GM12878 (cell line): Measurements from ENCODE around the gene SNRPA. TPM values are rescaled to one million over a fixed set of nuclear protein-coding genes. Genes with fewer than 3 reads are reported as not detected.

Source experiments
- ATAC-seq: fragments of 200-7000 bp; cut with Tn5 transposase; 3 replicates; pipeline ENCODE4 v1.9.1; 2020; ENCODE audit warnings: mild to moderate bottlenecking, moderate library complexity
- BruUV-seq: library from RNA; stranded (reverse); fragments of 400-500 nt; replicated peaks from 2 replicates; lab custom pipeline; 2021; lab: Mats Ljungman, UMichigan
- CTCF ChIA-PET: fragments of 300-600 bp; sonication (Branson Sonifier 250); formaldehyde crosslinking; extraction: SDS; loops from one replicate; lab custom pipeline; 2021; ENCODE audit warnings: inconsistent platforms; lab: Yijun Ruan, JAX
- POLR2A ChIA-PET: fragments of 350-600 bp; formaldehyde crosslinking; extraction: SDS; loops from one replicate; lab custom pipeline; 2021; ENCODE audit warnings: inconsistent platforms; lab: Charles Lee
- RAD21 ChIA-PET: fragments of 300-600 bp; sonication (Branson Sonifier 250); formaldehyde crosslinking; loops from one replicate; lab custom pipeline; 2023; ENCODE audit warnings: antibody characterized with exemption; ENCODE audit not compliant: unreplicated experiment; lab: Charles Lee
- SMC1A ChIA-PET: fragments of 300-600 bp; sonication (Branson Sonifier 250); formaldehyde crosslinking; loops from one replicate; lab custom pipeline; 2023; ENCODE audit not compliant: unreplicated experiment, uncharacterized antibody; lab: Charles Lee
- DNase-seq: peaks from one replicate; pipeline ENCODE4 v3.0.0-alpha.2; 2011; ENCODE audit warnings: low read depth, low spot score
- FAIRE-seq: peaks from 3 replicates; lab custom pipeline; 2011; peaks lifted over from hg19 to GRCh38; lab: Jason Lieb, UNC
- H2AFZ ChIP-seq: 2 replicates; pipeline ENCODE4 v1.6.0; 2011; ENCODE audit warnings: low read depth, low read length, control low read depth; ENCODE audit not compliant: control insufficient read depth
- H3K27ac ChIP-seq: 2 replicates; pipeline ENCODE4 v1.5.1; 2011; ENCODE audit warnings: control low read depth; ENCODE audit not compliant: control insufficient read depth, insufficient read depth
- H3K27me3 ChIP-seq, 2 experiments: replicated peaks in 1 of 2; 2 replicates each; pipeline versions ENCODE4 v1.6.0 to v1.6.1; 2011; ENCODE audit warnings: low read length in 1 of 2; ENCODE audit not compliant: control insufficient read depth in 2 of 2, insufficient read depth in 2 of 2
- H3K36me3 ChIP-seq, 2 experiments: 2 replicates each; pipeline ENCODE4 v1.5.1; 2011; ENCODE audit warnings: low read length in 1 of 2; ENCODE audit not compliant: control insufficient read depth in 2 of 2, insufficient read depth in 2 of 2
- H3K4me1 ChIP-seq: 2 replicates; pipeline ENCODE4 v1.6.1; 2011; ENCODE audit warnings: mild to moderate bottlenecking, low read length, moderate library complexity, mixed read lengths; ENCODE audit not compliant: control insufficient read depth, insufficient read depth
- H3K4me2 ChIP-seq: 2 replicates; pipeline ENCODE4 v1.6.0; 2011; ENCODE audit warnings: control low read depth; ENCODE audit not compliant: control insufficient read depth, insufficient read depth
- H3K4me3 ChIP-seq: fragments of 200-600 bp; sonication (generic); 2 replicates; pipeline ENCODE4 v1.5.1; 2016
- H3K79me2 ChIP-seq: 2 replicates; pipeline ENCODE4 v1.6.0; 2011; ENCODE audit warnings: low read length; ENCODE audit not compliant: control insufficient read depth, insufficient read depth
- H3K9ac ChIP-seq: 2 replicates; pipeline ENCODE4 v1.8.0; 2011; ENCODE audit warnings: low read length, control low read depth, mixed read lengths; ENCODE audit not compliant: control insufficient read depth, insufficient read depth
- H3K9me3 ChIP-seq: replicated peaks from 3 replicates; pipeline ENCODE4 v1.5.1; 2011; ENCODE audit warnings: mild to moderate bottlenecking, low read length; ENCODE audit not compliant: control insufficient read depth, insufficient read depth
- H4K20me1 ChIP-seq: 2 replicates; pipeline ENCODE4 v1.6.0; 2011; ENCODE audit not compliant: control insufficient read depth, insufficient read depth
- CBX5 ChIP-seq: sonication (generic); IDR thresholded peaks from 2 replicates; pipeline ENCODE4 v1.6.1; 2016; ENCODE audit warnings: low read depth, moderate library complexity, mild to moderate bottlenecking, inconsistent platforms
- CHD1 ChIP-seq: IDR thresholded peaks from 2 replicates; pipeline ENCODE4 v1.6.1; 2012; ENCODE audit warnings: low read depth, low read length, improper control_type of control experiment
- CHD2 ChIP-seq: IDR thresholded peaks from 2 replicates; pipeline ENCODE4 v1.6.1; 2011; ENCODE audit warnings: low read depth, low read length, improper control_type of control experiment, borderline replicate concordance
- GABPA ChIP-seq: IDR thresholded peaks from 2 replicates; pipeline ENCODE4 v1.6.1; 2014; ENCODE audit warnings: antibody characterized with exemption, low read depth, mild to moderate bottlenecking, inconsistent platforms
- GATAD2B ChIP-seq: fragments of 450-650 bp; conservative IDR thresholded peaks from 2 replicates; pipeline ENCODE4 v1.6.1; 2017; ENCODE audit warnings: low read depth, mild to moderate bottlenecking, moderate library complexity
- HCFC1 ChIP-seq: fragments of 150-350 bp; IDR thresholded peaks from 2 replicates; pipeline ENCODE4 v1.6.1; 2014; ENCODE audit warnings: low read length
- JUND ChIP-seq: IDR thresholded peaks from 2 replicates; pipeline ENCODE4 v1.6.1; 2012; ENCODE audit warnings: low read depth, mild to moderate bottlenecking, low read length, improper control_type of control experiment, moderate library complexity
- MEF2A ChIP-seq: IDR thresholded peaks from 2 replicates; pipeline ENCODE4 v1.6.1; 2011; ENCODE audit warnings: low read depth, mild to moderate bottlenecking, low read length, moderate library complexity; ENCODE audit not compliant: insufficient read depth
- MTA2 ChIP-seq: fragments of 450-650 bp; IDR thresholded peaks from 2 replicates; pipeline ENCODE4 v1.6.1; 2016; ENCODE audit warnings: low read depth, mild to moderate bottlenecking, moderate library complexity
- NR2C2 ChIP-seq: IDR thresholded peaks from 2 replicates; pipeline ENCODE4 v1.6.1; 2011; ENCODE audit warnings: borderline replicate concordance, low read depth; ENCODE audit not compliant: control insufficient read depth, insufficient read length
- NRF1 ChIP-seq: conservative IDR thresholded peaks from 2 replicates; pipeline ENCODE4 v1.6.1; 2011; ENCODE audit warnings: mild to moderate bottlenecking, low read depth, low read length, improper control_type of control experiment
- RFX5 ChIP-seq: IDR thresholded peaks from 2 replicates; pipeline ENCODE4 v1.6.1; 2011; ENCODE audit warnings: low read depth, low read length, improper control_type of control experiment
- RUNX3 ChIP-seq: IDR thresholded peaks from 2 replicates; pipeline ENCODE4 v1.6.1; 2012; ENCODE audit warnings: low read length, inconsistent platforms
- SMAD1 ChIP-seq: fragments of 450-650 bp; IDR thresholded peaks from 2 replicates; pipeline ENCODE4 v1.6.1; 2018; ENCODE audit warnings: mild to moderate bottlenecking, low read depth; ENCODE audit not compliant: partially characterized antibody
- TCF12 ChIP-seq: IDR thresholded peaks from 2 replicates; pipeline ENCODE4 v1.6.1; 2011; ENCODE audit warnings: low read depth, mild to moderate bottlenecking, low read length
- WGBS: methylation state at CpG from one replicate; pipeline ENCODE4 v1.1.6; 2016; ENCODE audit warnings: low lambda C conversion rate; ENCODE audit not compliant: insufficient replicate concordance, insufficient coverage; ENCODE audit errors: missing lambda C conversion rate; 5-methylcytosine and 5-hydroxymethylcytosine counted together
- in situ Hi-C: fragments of 300-500 bp; cut with MboI; formaldehyde crosslinking; loops from 9 replicates; pipeline ENCODE4 v1.14.3; 2018; ENCODE audit warnings: mixed read lengths
- intact Hi-C: fragments of 100-400 bp; cut with micrococcal nuclease; formaldehyde crosslinking; loops from one replicate; pipeline ENCODE4 v1.14.2; 2022; ENCODE audit not compliant: unreplicated experiment
- polyA plus RNA-seq, 11 experiments: library from polyadenylated mRNA; depleted of rRNA in 4 of 11; unstranded in 6 of 11; stranded (reverse) in 5 of 11; fragments of >200 nt; fragmentation: Nextera tagmentation in 4 of 11; fragmentation: Illumina TruSeq in 1 of 11; extraction: Ambion mirVana in 4 of 11; extraction: Trizol in 1 of 11; gene quantifications; 1 replicate in 1 of 11; 2 replicates in 10 of 11; pipeline versions ENCODE4 v1.2.1 to v1.2.3, GENCODE V29; 2011 to 2016; ENCODE audit warnings: inconsistent platforms in 2 of 11, missing spikeins in 2 of 11, low read depth in 1 of 11
- total RNA-seq, 4 experiments: library from RNA; depleted of rRNA in 3 of 4; stranded (reverse); fragments of >200 nt in 3 of 4; fragmentation: Illumina TruSeq in 1 of 4; extraction: Trizol in 1 of 4; gene quantifications; 2 replicates each; pipeline versions ENCODE4 v1.2.1 to v1.2.3, GENCODE V29; 2013 to 2021
- TF ChIP-seq, protein P1 (sequence below): fragments of 450-650 bp; IDR thresholded peaks from 2 replicates; pipeline ENCODE4 v1.6.1; 2016; ENCODE audit warnings: mild to moderate bottlenecking, moderate library complexity, borderline replicate concordance
- TF ChIP-seq, protein P2 (sequence below): fragments of 450-650 bp; IDR thresholded peaks from 2 replicates; pipeline ENCODE4 v1.6.1; 2017; ENCODE audit warnings: low read depth, mild to moderate bottlenecking, moderate library complexity

Gene SNRPA
- total and polyA plus RNA-seq, 10 of the 15 experiments (the other 5 are each of a cell fraction or from before 2014, with no cell fraction given) = 14.8 to 299 (median 202) TPM

DNA sequence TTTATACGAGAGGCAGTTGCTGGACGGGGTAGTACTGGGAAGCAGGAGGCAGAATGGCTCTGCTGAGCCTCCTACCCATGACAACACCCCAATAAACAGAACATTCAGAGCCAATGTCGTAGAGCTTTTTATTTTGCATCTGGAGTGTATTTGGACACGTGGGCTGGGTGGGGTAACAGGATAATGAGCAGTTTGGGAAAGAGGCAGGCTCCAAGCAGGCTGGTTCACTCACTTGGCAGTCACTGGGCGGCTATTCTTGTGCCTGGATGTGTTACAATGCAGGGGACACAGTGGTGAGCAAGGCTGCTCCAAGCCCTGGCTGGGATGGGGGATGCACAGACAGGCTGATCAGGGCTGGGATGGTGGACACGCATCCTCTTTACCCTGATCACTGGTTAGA is 10.3 kb upstream of the SNRPA start:
- ChIA-PET POLR2A (no interaction called here), SMC1A (no interaction called here), RAD21 (no interaction called here), CTCF (no interaction called here)
- intact Hi-C loops = no loop called here
- no peaks in the 10 kb centered on the region for H3K27me3 ChIP-seq
- H3K9me3 ChIP-seq = no peaks in the 10 kb centered on the region
- no peak overlapping the region for H3K4me3 ChIP-seq
- BruUV-seq = no TSS peak
- WGBS = 51% methylated on average over 6 of the region's 6 CpGs
- no peak overlapping the region for H3K4me2 ChIP-seq
- H4K20me1 ChIP-seq = no peaks in the 10 kb centered on the region
- no peak overlapping the region for H3K9ac ChIP-seq
- DNase-seq (no peak), ATAC-seq (no peak), FAIRE-seq (no peak)
- in situ Hi-C loops = no loop called here
- H2AFZ ChIP-seq = no peak overlapping the region
- TF ChIP-seq NR2C2 (no peak), MEF2A (no peak), GABPA (no peak), NRF1 (no peak), SMAD1 (no peak), CHD1 (no peak), TCF12 (no peak), CHD2 (no peak), RFX5 (no peak), RUNX3 (no peak), MTA2 (no peak), JUND (no peak), GATAD2B (no peak), CBX5 (no peak), HCFC1 (no peak)
- TF ChIP-seq, protein P1, sequence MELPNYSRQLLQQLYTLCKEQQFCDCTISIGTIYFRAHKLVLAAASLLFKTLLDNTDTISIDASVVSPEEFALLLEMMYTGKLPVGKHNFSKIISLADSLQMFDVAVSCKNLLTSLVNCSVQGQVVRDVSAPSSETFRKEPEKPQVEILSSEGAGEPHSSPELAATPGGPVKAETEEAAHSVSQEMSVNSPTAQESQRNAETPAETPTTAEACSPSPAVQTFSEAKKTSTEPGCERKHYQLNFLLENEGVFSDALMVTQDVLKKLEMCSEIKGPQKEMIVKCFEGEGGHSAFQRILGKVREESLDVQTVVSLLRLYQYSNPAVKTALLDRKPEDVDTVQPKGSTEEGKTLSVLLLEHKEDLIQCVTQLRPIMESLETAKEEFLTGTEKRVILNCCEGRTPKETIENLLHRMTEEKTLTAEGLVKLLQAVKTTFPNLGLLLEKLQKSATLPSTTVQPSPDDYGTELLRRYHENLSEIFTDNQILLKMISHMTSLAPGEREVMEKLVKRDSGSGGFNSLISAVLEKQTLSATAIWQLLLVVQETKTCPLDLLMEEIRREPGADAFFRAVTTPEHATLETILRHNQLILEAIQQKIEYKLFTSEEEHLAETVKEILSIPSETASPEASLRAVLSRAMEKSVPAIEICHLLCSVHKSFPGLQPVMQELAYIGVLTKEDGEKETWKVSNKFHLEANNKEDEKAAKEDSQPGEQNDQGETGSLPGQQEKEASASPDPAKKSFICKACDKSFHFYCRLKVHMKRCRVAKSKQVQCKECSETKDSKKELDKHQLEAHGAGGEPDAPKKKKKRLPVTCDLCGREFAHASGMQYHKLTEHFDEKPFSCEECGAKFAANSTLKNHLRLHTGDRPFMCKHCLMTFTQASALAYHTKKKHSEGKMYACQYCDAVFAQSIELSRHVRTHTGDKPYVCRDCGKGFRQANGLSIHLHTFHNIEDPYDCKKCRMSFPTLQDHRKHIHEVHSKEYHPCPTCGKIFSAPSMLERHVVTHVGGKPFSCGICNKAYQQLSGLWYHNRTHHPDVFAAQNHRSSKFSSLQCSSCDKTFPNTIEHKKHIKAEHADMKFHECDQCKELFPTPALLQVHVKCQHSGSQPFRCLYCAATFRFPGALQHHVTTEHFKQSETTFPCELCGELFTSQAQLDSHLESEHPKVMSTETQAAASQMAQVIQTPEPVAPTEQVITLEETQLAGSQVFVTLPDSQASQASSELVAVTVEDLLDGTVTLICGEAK = no peak
- TF ChIP-seq, protein P2, sequence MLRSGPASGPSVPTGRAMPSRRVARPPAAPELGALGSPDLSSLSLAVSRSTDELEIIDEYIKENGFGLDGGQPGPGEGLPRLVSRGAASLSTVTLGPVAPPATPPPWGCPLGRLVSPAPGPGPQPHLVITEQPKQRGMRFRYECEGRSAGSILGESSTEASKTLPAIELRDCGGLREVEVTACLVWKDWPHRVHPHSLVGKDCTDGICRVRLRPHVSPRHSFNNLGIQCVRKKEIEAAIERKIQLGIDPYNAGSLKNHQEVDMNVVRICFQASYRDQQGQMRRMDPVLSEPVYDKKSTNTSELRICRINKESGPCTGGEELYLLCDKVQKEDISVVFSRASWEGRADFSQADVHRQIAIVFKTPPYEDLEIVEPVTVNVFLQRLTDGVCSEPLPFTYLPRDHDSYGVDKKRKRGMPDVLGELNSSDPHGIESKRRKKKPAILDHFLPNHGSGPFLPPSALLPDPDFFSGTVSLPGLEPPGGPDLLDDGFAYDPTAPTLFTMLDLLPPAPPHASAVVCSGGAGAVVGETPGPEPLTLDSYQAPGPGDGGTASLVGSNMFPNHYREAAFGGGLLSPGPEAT = no peak
- peaks cover 0 to 1% of the 10 kb centered on the region in 2 experiments; a peak in 3 of 4 replicates for H3K36me3 ChIP-seq
- no peak overlapping the region for H3K27ac ChIP-seq
- no peaks in the 10 kb centered on the region for H3K4me1 ChIP-seq
- H3K79me2 ChIP-seq = no peaks in the 10 kb centered on the region
